NCI-H1694 treated with DMSO at 0.1 percent for 48 hours (cell line): Measurements from ENCODE around the gene LENG8.
"Not testable (repeated sequence)": the region's sequence is repeated elsewhere in the genome, so short reads cannot be mapped to it uniquely, and the experiment has no call there.

Experiments used
- DNase-seq: peaks from one replicate; lab custom pipeline; 2025; lab: John Stamatoyannopoulos, UW

Gene LENG8

GRCh38 chr19:54484451-54484850 lies 35.5 kb downstream of the LENG8 start:
- no peak for DNase-seq

- no peak for DNase-seq
Measured at GRCh38 chr19:54485851-54486250, 36.9 kb downstream of the LENG8 start.

GRCh38 chr19:54489341-54489740 lies 40.3 kb downstream of the LENG8 start:
- no peak for DNase-seq

- no peak for DNase-seq
Measured at GRCh38 chr19:54489766-54490165, 40.8 kb downstream of the LENG8 start.

GRCh38 chr19:54492568-54492967 lies 43.6 kb downstream of the LENG8 start:
- no peak for DNase-seq

GRCh38 chr19:54493056-54493455 lies 44.1 kb downstream of the LENG8 start:
- DNase-seq, result not testable (repeated sequence)

GRCh38 chr19:54493967-54494585 lies 45.1 kb downstream of the LENG8 start:
- no peak for DNase-seq

- not testable (repeated sequence) for DNase-seq
Measured at GRCh38 chr19:54495284-54495683, 46.3 kb downstream of the LENG8 start.

GRCh38 chr19:54497747-54498450 lies 48.9 kb downstream of the LENG8 start:
- not testable (repeated sequence) for DNase-seq

GRCh38 chr19:54498451-54498772 lies 49.4 kb downstream of the LENG8 start:
- not testable (repeated sequence) for DNase-seq

- DNase-seq, result no peak
Measured at GRCh38 chr19:54502518-54503048, 53.6 kb downstream of the LENG8 start, which contains the start of gene LAIR2. Gene LAIR2, plus strand, starts transcription at chr19:54502831. Its CDS starts 88 bp downstream, at chr19:54502919.

- not testable (repeated sequence) for DNase-seq
Measured at GRCh38 chr19:54505542-54505941, 56.5 kb downstream of the LENG8 start.

GRCh38 chr19:54506079-54506478 lies 57.1 kb downstream of the LENG8 start:
- no peak for DNase-seq

GRCh38 chr19:54507038-54507717 lies 58.2 kb downstream of the LENG8 start:
- not testable (repeated sequence) for DNase-seq

- DNase-seq, result no peak
Measured at GRCh38 chr19:54507824-54508223, 58.8 kb downstream of the LENG8 start.

- not testable (repeated sequence) for DNase-seq
Measured at GRCh38 chr19:54508487-54508886, 59.5 kb downstream of the LENG8 start.

GRCh38 chr19:54509200-54509940 lies 60.4 kb downstream of the LENG8 start:
- not testable (repeated sequence) for DNase-seq
